SH-SY5Y (cell line): ENCODE measurements around the gene PKP4.

ENCODE experiments used
- GATA2 ChIP-seq: IDR thresholded peaks from 2 replicates; pipeline ENCODE4 v1.6.1; 2011; ENCODE audit warnings: mild to moderate bottlenecking, low read depth, low read length
- GATA3 ChIP-seq: IDR thresholded peaks from 2 replicates; pipeline ENCODE4 v1.6.1; 2011; ENCODE audit warnings: low read depth, mild to moderate bottlenecking, low read length, moderate library complexity

The PKP4 gene

DNA sequence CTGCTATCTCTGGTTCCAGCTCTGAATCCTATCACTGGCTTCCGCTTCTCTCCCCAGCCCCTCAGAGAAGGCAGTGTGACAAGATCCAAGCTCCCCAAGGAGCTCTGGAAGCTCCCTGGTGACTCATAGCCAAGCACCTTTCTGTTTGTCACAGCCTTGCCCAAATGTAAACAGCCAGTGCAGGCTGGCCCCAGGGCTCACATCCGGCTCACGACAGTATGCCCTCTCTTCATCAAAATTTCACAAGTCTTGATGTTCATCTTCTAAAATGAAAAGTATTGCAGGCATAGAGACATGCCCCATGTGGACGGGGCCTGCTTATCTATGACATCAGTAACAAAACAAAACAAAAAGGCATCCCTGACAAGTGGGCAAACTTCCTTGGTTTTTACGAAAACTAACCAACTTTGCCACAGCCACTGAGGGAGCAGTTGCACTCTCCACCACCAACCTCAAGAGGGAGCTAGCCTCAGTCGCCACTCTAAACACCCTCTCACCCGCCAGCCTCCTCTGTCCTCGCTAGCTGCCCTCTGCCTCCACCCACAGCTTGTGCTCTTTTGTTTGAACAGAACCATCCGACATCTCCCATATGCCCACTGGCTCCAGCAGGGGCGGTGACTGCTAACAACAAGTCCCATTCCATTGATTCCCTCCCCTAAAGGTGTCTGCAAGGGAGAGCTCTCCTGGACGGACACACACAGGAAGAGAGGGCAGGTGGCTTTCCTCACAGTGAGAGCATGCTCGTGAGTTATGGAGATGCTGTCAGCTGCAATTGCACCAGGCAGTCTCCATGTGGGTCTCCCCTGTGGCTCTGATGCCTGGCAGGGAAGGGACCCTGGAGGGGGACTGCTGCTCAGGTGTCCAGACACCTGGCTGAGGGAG is 267.4 kb downstream of the PKP4 start:
- no peak for TF ChIP-seq GATA3

DNA sequence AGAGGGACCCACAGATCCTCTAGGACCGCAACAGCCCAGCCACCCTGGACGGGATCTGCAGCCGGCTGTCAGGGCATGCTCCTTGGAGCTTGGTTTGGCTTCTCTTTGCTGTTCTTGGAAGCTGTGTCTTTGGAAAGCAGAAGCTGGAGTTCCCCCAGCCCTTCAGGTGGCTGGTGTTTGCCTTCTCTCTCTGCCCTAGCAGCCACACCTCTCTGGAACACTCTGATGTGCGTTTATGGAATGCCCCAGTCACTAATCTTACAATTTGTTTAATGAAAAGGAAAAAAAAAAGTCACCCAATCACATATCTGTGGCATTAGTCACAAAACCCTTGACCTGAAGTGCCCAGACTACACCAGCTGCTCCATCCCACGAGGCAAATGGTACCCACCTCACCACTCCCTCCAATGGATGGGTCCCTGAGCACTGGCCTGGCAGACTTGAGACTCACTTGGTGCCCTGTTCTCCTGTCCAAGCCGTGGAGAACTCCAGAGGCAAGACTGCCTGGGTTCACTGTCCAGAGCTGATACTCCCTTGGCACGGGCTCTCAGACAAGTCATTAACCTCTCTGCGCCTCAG is 268.1 kb downstream of the PKP4 start:
- TF ChIP-seq GATA3 (no peak), GATA2 (no peak)

DNA sequence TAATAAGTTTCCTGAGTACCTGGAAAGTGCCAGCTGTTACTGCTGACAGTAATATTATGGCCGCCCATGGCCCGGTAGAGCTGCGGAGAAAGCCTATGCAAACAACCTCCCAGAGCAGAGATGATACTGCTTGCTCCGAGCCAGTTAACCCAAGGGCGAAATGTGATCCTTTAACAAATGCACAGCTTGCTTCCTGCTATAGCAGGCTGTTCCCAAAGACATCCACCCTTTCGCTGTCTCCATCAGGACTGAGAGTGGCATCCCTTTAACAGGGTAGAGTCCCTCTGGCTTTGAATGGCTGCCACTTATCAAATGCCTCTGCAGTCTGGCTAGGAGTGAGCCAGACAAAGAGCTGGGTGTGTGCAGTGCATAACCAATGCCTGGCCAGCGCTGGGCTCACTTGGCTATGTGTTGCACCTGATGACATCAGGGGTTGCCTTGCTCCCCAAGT is 268.7 kb downstream of the PKP4 start:
- TF ChIP-seq GATA2 (no peak), GATA3 (no peak)

DNA sequence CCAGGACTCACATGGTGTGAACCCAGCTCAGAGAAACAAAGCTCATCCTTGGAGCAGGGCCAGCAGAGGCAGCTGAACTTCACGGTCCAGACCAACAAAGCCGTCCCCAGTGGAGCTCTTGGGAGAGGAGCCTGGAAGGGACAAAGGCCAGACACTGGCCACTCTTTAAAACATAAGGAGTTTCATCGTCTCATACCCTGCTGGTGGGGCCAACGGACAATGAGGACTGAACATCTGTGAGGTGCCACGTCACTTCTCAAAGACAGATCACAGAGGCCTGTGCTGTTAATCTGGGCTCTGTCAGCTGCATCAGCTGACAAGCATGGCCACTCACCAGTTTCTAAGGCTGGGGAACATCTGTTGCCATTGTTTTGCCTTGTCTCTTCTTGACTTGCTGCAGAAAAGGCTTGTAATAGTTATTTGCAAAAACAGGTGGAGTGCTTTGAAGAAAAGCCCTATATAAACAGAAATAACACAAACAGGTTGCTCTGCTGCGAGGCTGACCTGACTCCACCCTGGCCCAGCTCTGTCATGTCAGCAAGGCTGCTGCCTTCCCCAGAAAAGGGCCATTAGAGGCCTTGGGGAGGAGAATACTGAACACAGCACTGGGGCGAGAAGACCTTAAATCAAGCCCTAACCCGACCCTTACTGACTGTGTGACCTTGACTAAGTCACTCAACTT is 270.3 kb downstream of the PKP4 start:
- no peak for TF ChIP-seq GATA2
- no peak for TF ChIP-seq GATA3

DNA sequence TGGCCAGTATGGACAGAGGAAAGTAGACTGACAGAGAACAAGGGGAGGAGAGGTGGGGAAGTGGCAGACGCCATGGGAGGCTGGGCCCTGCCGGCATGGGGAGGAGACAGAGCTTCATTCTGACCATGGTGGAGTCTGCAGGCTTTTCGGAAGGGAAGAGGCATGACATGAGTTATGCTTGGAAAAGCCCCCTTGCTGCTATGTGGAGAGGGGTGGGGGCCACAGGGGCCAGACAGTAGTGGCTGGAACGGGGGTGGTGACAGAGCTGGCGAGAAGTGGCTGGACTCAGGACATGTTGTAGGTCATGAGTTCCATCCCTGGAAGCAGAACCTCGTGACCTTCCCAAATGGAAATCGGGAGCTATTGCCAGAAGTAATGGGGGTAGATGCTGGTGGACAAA is 271.7 kb downstream of the PKP4 start:
- no peak for TF ChIP-seq GATA3
- no peak for TF ChIP-seq GATA2

DNA sequence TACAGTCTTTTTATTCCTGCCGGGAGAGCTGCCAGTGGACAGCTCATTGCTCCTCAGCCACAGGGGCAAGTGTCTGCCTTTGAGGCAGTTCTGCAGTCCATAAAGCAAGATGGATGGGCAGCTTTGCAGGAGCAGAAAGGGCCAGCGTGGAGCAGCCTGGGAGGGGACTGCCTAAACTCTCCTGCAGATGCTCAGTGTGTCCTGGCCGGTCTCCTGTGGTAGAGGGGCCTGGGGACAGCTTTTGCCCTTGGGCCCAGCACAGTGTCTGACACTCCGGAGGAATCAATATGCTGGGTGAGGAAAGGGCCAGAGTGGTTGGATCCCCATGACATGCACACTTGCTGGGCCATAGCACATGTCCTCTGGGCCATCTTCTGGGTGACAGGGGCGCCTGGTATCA is 272.7 kb downstream of the PKP4 start:
- TF ChIP-seq GATA2 (no peak), GATA3 (no peak)

DNA sequence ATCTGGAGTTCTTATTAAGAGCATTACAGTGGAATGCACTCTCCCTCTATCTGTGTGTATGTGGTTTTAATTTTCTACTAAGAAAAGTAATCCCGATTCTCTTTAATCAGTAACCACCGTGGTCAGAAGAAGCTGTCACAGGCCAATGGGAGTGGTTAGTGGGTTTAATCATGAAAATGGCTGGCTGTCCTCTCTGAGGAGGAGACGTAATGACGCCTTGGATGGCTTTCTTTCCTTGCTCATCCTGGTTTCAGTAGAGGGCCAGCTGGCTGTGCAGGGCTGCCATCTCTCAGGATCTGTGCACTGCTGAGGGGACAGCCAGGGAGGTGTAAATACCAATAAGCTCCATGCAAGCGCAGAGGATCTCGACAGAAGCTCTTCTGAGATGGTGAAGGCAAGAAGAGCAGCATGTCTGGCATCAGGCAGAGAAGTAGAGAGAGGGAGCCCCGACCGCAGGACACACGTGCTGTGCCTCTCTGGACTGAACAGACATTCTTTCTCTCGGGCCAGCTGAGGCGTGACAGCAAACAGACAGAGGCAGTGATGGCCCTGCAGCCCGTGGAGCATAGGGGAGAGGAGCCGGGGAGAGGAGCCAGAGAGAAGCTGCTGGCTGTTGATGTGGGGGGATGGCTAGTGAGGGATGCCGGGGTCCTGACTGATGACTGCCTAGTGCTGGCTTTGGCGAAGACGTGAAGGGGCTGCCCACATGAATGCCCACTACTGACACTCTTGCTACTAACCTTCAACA is 273.3 kb downstream of the PKP4 start:
- TF ChIP-seq GATA2 = no peak
- TF ChIP-seq GATA3 = no peak

DNA sequence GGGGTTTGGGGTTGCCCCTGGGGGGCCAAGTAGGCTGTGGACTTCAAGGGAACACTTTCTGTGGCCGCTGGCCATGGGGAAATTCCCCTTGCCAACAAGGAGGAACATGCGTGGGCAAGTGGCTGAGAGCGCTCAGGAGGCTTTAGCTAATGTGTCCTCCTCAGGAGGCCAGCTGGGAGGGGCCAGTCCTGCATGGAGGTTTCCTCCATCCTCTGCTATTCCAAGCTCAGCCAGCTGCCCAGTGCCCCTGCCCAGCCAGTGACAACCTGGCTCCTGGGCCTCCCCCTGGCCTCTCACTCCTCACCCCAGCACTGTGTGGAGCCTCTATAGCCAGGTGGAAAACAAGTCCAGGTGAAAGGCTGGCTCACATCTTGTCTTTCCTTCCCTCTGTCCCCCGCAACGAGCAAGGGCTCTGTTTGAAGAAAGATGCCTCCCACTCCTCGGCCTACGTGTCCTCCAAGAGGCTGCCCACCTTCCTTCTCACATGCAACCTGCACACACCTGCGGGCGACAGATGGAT is 273.9 kb downstream of the PKP4 start:
- TF ChIP-seq GATA3 (no peak), GATA2 (no peak)

DNA sequence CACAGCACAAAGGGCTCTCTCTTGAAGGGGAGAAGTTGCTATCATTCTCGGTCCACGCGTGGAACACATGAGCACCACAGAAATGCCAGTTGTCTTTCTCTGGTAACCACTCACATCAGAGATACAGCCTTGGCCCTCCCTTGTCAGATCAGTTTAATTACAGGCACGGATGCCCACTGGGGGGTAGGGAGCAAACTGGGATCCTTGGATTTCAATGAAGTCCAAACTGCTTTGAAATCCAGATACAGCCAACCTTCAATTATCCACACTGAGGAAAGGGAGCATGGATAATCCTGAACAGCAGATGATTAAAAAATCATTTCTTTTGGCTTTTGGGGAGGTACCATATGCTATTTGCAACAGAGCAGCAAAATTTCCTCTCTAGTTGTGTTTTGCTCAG is 274.6 kb downstream of the PKP4 start:
- no peak for TF ChIP-seq GATA3
- TF ChIP-seq GATA2 = no peak
